ENCODE measurements around the gene GCNT1. TPM values are rescaled to one million over a fixed set of nuclear protein-coding genes. Genes with fewer than 3 reads are reported as not detected.

The GCNT1 gene
- total RNA-seq, 1 experiment from 2014 or later, result 18.9 TPM

DNA sequence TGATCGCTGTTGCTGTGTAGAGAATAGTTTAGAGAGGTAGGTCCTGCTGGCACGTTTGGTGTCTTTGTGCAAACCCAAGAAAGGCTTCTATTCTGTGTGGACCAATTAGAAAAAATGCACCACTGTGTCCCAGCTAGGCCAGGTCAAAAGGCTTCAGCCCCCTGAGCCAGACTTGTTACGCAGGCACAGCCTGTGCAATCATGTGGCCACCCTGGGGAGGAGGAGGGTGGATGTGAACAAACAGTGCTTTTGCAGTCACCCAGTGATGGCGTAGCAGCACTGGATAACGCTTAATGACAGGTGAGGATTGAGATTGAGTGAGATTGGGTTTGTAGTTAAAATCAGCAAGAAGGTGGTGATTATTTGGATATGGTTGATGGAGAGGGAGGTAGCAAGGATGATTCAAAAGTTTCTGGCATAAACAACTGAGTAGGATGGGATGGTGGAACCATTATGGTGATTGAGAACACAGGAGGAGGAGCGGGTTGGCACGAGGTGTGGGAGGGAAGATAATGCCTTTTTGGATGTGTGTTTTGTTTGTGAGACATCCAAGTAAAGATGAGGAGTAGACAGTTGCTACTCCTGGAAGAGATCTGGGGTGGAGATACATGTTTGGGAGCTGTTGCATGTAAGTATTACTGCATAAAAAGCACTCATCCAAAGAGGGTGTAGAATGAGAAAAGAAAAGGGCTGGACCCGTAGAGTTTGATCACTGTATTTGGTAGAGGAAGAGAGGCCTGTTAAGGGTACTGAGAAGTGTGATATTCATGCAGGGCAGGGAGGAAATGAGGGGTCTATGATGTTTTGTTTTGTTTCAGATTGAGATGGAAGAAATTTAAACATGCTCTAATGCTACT, 6.7 kb downstream of the GCNT1 start:
- Histone ChIP-seq H3K4me3 (ENCODE audit: low read depth, low read length) (no peak overlapping the region), H3K4me1 (no peaks in the 10 kb centered on the region), H3K9me3 (no peaks in the 10 kb centered on the region), H3K36me3 (ENCODE audit: control insufficient read depth, insufficient read depth, low read length) (no peaks in the 10 kb centered on the region), H3K27me3 (replicated peaks; ENCODE audit: control insufficient read depth, insufficient read depth, low read length) (no peaks in the 10 kb centered on the region)
- BruUV-seq (replicated peaks), result no TSS peak
- Mint-ChIP-seq H3K27me3 (ENCODE audit: insufficient read depth, unreplicated experiment) (no peaks in the 10 kb centered on the region), H3K36me3 (ENCODE audit: insufficient read depth, unreplicated experiment) (peaks cover 14% of the 10 kb centered on the region), H3K4me3 (ENCODE audit: unreplicated experiment) (no peak overlapping the region), H3K9me3 (ENCODE audit: unreplicated experiment) (no peaks in the 10 kb centered on the region), H3K27ac (ENCODE audit: unreplicated experiment) (no peak overlapping the region), H3K4me1 (ENCODE audit: low read depth, unreplicated experiment) (peaks cover 12% of the 10 kb centered on the region)
- ChIA-PET POLR2A (no interaction called here), CTCF (no interaction called here)
- intact Hi-C loops (cut with micrococcal nuclease; ENCODE audit: unreplicated experiment), result no loop called here
- TF ChIP-seq, protein P1, sequence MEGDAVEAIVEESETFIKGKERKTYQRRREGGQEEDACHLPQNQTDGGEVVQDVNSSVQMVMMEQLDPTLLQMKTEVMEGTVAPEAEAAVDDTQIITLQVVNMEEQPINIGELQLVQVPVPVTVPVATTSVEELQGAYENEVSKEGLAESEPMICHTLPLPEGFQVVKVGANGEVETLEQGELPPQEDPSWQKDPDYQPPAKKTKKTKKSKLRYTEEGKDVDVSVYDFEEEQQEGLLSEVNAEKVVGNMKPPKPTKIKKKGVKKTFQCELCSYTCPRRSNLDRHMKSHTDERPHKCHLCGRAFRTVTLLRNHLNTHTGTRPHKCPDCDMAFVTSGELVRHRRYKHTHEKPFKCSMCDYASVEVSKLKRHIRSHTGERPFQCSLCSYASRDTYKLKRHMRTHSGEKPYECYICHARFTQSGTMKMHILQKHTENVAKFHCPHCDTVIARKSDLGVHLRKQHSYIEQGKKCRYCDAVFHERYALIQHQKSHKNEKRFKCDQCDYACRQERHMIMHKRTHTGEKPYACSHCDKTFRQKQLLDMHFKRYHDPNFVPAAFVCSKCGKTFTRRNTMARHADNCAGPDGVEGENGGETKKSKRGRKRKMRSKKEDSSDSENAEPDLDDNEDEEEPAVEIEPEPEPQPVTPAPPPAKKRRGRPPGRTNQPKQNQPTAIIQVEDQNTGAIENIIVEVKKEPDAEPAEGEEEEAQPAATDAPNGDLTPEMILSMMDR (IDR thresholded peaks at IDR 0.05; ENCODE audit: insufficient read depth in 1 of 2, low read depth in 1 of 2, low read length in 1 of 2, severe bottlenecking in 1 of 2, unreplicated experiment in 1 of 2), result no peak
- DNase-seq, result no peak

DNA sequence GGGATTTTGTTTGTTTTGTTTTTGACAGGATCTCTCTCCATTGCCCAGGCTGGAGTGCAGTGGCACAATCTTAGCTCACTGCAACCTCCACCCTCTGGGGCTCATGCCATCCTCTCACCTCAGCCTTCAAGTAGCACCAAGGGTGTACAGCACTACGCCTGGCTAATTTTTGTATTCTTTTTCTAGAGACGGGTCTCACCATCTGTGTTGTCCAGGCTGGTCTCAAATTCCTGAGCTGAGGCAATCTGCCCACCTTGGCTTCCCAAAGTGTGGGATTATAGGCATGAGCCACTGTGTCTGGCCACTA, 7.3 kb downstream of the GCNT1 start:
- CTCF ChIA-PET, result no interaction called here
- H3K27me3 ChIP-seq (replicated peaks; ENCODE audit: control insufficient read depth, insufficient read depth, low read length), result no peaks in the 10 kb centered on the region
- no peaks in the 10 kb centered on the region for H3K4me1 ChIP-seq
- no peaks in the 10 kb centered on the region for H3K9me3 Mint-ChIP-seq (ENCODE audit: unreplicated experiment)
- no peak overlapping the region for H3K4me3 ChIP-seq (ENCODE audit: low read depth, low read length)
- no peak overlapping the region for H3K4me3 Mint-ChIP-seq (ENCODE audit: unreplicated experiment)
- H3K27ac Mint-ChIP-seq (ENCODE audit: unreplicated experiment), result no peak overlapping the region
- H3K9me3 ChIP-seq, result no peaks in the 10 kb centered on the region
- H3K36me3 Mint-ChIP-seq (ENCODE audit: insufficient read depth, unreplicated experiment), result peaks cover 14% of the 10 kb centered on the region
- DNase-seq, result no peak
- peaks cover 12% of the 10 kb centered on the region for H3K4me1 Mint-ChIP-seq (ENCODE audit: low read depth, unreplicated experiment)
- POLR2A ChIA-PET, result no interaction called here
- no TSS peak for BruUV-seq (replicated peaks)
- H3K27me3 Mint-ChIP-seq (ENCODE audit: insufficient read depth, unreplicated experiment), result no peaks in the 10 kb centered on the region
- H3K36me3 ChIP-seq (ENCODE audit: control insufficient read depth, insufficient read depth, low read length), result no peaks in the 10 kb centered on the region
- TF ChIP-seq, protein P1 (IDR thresholded peaks at IDR 0.05; ENCODE audit: insufficient read depth in 1 of 2, low read depth in 1 of 2, low read length in 1 of 2, severe bottlenecking in 1 of 2, unreplicated experiment in 1 of 2), result no peak
- intact Hi-C loops (cut with micrococcal nuclease; ENCODE audit: unreplicated experiment), result no loop called here

DNA sequence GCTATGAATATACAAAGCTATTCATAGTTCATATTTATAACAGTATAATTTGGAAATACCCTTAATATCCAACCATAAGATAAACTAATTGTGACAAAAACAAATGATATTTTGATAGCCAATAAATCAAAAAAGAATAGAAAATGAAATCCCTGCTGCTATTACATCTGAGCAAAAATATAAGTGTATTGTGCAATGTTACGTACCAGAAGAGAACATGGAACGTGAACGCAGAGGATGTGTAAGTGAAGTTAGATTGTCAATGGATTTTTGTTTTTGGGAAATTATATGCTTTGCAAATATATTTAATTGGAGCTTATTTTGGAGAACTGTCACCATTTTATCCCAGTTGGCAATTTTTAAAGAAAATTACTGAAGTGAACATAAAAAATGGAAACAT, 15.4 kb downstream of the GCNT1 start:
- H3K4me3 Mint-ChIP-seq (ENCODE audit: unreplicated experiment), result no peak overlapping the region
- H3K9me3 ChIP-seq, result no peaks in the 10 kb centered on the region
- no peak overlapping the region for H3K27ac Mint-ChIP-seq (ENCODE audit: unreplicated experiment)
- H3K4me1 Mint-ChIP-seq (ENCODE audit: low read depth, unreplicated experiment), result no peaks in the 10 kb centered on the region
- POLR2A ChIA-PET, result no interaction called here
- H3K9me3 Mint-ChIP-seq (ENCODE audit: unreplicated experiment), result no peaks in the 10 kb centered on the region
- intact Hi-C loops (cut with micrococcal nuclease; ENCODE audit: unreplicated experiment), result no loop called here
- H3K27me3 Mint-ChIP-seq (ENCODE audit: insufficient read depth, unreplicated experiment), result no peaks in the 10 kb centered on the region
- no peak for DNase-seq
- BruUV-seq (replicated peaks), result no TSS peak
- TF ChIP-seq, protein P1 (IDR thresholded peaks at IDR 0.05; ENCODE audit: insufficient read depth in 1 of 2, low read depth in 1 of 2, low read length in 1 of 2, severe bottlenecking in 1 of 2, unreplicated experiment in 1 of 2), result no peak
- H3K4me1 ChIP-seq, result no peaks in the 10 kb centered on the region
- no peaks in the 10 kb centered on the region for H3K36me3 ChIP-seq (ENCODE audit: control insufficient read depth, insufficient read depth, low read length)
- CTCF ChIA-PET, result no interaction called here
- H3K4me3 ChIP-seq (ENCODE audit: low read depth, low read length), result no peak overlapping the region
- H3K36me3 Mint-ChIP-seq (ENCODE audit: insufficient read depth, unreplicated experiment), result peaks cover 9% of the 10 kb centered on the region
- no peaks in the 10 kb centered on the region for H3K27me3 ChIP-seq (replicated peaks; ENCODE audit: control insufficient read depth, insufficient read depth, low read length)
